ENCODE data around the gene SLC16A11. TPM values are rescaled to one million over a fixed set of nuclear protein-coding genes. Genes with fewer than 3 reads are reported as not detected.
A peak's percentile ranks its signal among the peaks of the same experiment; 100 is the strongest.

SLC16A11 gene
- polyA plus RNA-seq, 1 donor from 2014 or later = not detected

DNA sequence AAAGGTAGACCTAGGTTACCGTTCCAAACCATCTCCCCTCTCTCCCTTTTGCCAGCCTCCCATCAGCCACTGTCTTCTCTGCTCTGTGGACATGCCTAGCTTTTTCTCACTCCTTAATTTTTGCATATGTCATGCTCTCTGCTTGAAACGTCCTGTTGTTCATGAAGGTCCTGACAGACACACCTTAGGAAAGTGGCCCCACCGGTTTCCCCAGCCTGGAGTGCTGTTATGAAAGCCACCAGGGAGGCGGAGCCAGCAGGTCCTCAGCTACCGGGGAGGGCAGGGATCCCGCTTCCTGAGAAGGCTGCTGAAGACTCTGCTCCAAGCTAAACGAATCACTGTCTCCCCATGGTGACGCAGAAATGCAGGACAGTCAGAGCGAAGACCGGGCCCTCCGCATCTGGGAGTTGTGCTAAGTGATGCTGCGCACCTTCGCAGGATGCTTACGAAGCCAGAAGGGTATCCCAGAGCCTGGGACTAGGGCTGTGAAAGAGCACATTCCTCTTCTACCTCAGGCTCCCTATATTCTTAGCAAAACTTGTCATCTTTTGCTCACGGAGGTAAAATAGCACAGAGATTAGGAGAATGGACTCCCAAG lies 2.3 kb upstream of the SLC16A11 start:
- TF ChIP-seq MXI1 (conservative IDR thresholded peaks at IDR 0.05; ENCODE audit: poor library complexity, severe bottlenecking) (peak; percentile 16), SMC3 (conservative IDR thresholded peaks at IDR 0.05; ENCODE audit: poor library complexity) (peak; percentile 54), EZH2 (IDR thresholded peaks at IDR 0.05; ENCODE audit: borderline replicate concordance, insufficient read depth, low read length, poor library complexity, severe bottlenecking) (no peak), TAF1 (IDR thresholded peaks at IDR 0.05; ENCODE audit: low read depth) (no peak), RAD21 (conservative IDR thresholded peaks at IDR 0.05) (no peak), EP300 (conservative IDR thresholded peaks at IDR 0.05; ENCODE audit: poor library complexity, severe bottlenecking) (no peak)
- TF ChIP-seq, protein P1, sequence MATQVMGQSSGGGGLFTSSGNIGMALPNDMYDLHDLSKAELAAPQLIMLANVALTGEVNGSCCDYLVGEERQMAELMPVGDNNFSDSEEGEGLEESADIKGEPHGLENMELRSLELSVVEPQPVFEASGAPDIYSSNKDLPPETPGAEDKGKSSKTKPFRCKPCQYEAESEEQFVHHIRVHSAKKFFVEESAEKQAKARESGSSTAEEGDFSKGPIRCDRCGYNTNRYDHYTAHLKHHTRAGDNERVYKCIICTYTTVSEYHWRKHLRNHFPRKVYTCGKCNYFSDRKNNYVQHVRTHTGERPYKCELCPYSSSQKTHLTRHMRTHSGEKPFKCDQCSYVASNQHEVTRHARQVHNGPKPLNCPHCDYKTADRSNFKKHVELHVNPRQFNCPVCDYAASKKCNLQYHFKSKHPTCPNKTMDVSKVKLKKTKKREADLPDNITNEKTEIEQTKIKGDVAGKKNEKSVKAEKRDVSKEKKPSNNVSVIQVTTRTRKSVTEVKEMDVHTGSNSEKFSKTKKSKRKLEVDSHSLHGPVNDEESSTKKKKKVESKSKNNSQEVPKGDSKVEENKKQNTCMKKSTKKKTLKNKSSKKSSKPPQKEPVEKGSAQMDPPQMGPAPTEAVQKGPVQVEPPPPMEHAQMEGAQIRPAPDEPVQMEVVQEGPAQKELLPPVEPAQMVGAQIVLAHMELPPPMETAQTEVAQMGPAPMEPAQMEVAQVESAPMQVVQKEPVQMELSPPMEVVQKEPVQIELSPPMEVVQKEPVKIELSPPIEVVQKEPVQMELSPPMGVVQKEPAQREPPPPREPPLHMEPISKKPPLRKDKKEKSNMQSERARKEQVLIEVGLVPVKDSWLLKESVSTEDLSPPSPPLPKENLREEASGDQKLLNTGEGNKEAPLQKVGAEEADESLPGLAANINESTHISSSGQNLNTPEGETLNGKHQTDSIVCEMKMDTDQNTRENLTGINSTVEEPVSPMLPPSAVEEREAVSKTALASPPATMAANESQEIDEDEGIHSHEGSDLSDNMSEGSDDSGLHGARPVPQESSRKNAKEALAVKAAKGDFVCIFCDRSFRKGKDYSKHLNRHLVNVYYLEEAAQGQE (IDR thresholded peaks at IDR 0.05; ENCODE audit: borderline replicate concordance) = no peak
- TF ChIP-seq, protein P2, sequence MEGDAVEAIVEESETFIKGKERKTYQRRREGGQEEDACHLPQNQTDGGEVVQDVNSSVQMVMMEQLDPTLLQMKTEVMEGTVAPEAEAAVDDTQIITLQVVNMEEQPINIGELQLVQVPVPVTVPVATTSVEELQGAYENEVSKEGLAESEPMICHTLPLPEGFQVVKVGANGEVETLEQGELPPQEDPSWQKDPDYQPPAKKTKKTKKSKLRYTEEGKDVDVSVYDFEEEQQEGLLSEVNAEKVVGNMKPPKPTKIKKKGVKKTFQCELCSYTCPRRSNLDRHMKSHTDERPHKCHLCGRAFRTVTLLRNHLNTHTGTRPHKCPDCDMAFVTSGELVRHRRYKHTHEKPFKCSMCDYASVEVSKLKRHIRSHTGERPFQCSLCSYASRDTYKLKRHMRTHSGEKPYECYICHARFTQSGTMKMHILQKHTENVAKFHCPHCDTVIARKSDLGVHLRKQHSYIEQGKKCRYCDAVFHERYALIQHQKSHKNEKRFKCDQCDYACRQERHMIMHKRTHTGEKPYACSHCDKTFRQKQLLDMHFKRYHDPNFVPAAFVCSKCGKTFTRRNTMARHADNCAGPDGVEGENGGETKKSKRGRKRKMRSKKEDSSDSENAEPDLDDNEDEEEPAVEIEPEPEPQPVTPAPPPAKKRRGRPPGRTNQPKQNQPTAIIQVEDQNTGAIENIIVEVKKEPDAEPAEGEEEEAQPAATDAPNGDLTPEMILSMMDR (IDR thresholded peaks at IDR 0.05; ENCODE audit: poor library complexity, severe bottlenecking) = no peak
- peak overlapping the region; percentile 72 for H3K4me2 ChIP-seq (ENCODE audit: low read length)
- H3K27ac ChIP-seq (ENCODE audit: low read length) = peak overlapping the region; percentile 48
- H3K79me2 ChIP-seq (replicated peaks; ENCODE audit: insufficient read depth, low read length) = no peaks in the 10 kb centered on the region
- H3K4me3 ChIP-seq (ENCODE audit: low read length) = peak overlapping the region; percentile 61
- peak overlapping the region; percentile 53 for H3K9ac ChIP-seq (ENCODE audit: low read length)
- H3K9me2 ChIP-seq (ENCODE audit: insufficient read depth, low read length) = no peaks in the 10 kb centered on the region
- H3F3A ChIP-seq (ENCODE audit: insufficient read depth, low read length, poor library complexity, severe bottlenecking) = peaks cover 3% of the 10 kb centered on the region
- H3K36me3 ChIP-seq (ENCODE audit: insufficient read depth, low read length) = no peaks in the 10 kb centered on the region
- H3K9me3 ChIP-seq (ENCODE audit: low read length) = no peaks in the 10 kb centered on the region
- peak overlapping the region; percentile 56 for H2AFZ ChIP-seq (ENCODE audit: low read depth, low read length)
- H3K27me3 ChIP-seq (ENCODE audit: insufficient read depth, low read depth, low read length) = peaks cover 50% of the 10 kb centered on the region
- H4K20me1 ChIP-seq (ENCODE audit: insufficient read depth) = no peaks in the 10 kb centered on the region

GRCh38 chr17:7045492-7046126 lies 1.7 kb upstream of the SLC16A11 start:
- peak overlapping the region; percentile 48 for H3K27ac ChIP-seq (ENCODE audit: low read length)
- H3K27me3 ChIP-seq (ENCODE audit: insufficient read depth, low read depth, low read length) = peaks cover 50% of the 10 kb centered on the region

More at GRCh38 chr17:7045492-7046126, 1.7 kb upstream of the SLC16A11 start:
- Histone ChIP-seq H3K9me2 (ENCODE audit: insufficient read depth, low read length) (no peaks in the 10 kb centered on the region), H3K36me3 (ENCODE audit: insufficient read depth, low read length) (no peaks in the 10 kb centered on the region), H3K4me2 (ENCODE audit: low read length) (peak overlapping the region; percentile 72), H3K4me3 (ENCODE audit: low read length) (peak overlapping the region; percentile 61), H3F3A (ENCODE audit: insufficient read depth, low read length, poor library complexity, severe bottlenecking) (peaks cover 3% of the 10 kb centered on the region), H2AFZ (ENCODE audit: low read depth, low read length) (peak overlapping the region; percentile 56), H3K9me3 (ENCODE audit: low read length) (no peaks in the 10 kb centered on the region), H3K9ac (ENCODE audit: low read length) (peak overlapping the region; percentile 53), H3K79me2 (replicated peaks; ENCODE audit: insufficient read depth, low read length) (no peaks in the 10 kb centered on the region), H4K20me1 (ENCODE audit: insufficient read depth) (no peaks in the 10 kb centered on the region)
- TF ChIP-seq, protein P1 (IDR thresholded peaks at IDR 0.05; ENCODE audit: borderline replicate concordance) = no peak
- TF ChIP-seq MXI1 (conservative IDR thresholded peaks at IDR 0.05; ENCODE audit: poor library complexity, severe bottlenecking) (peak; percentile 48), RAD21 (conservative IDR thresholded peaks at IDR 0.05) (peak; percentile 97), TAF1 (IDR thresholded peaks at IDR 0.05; ENCODE audit: low read depth) (no peak), EP300 (conservative IDR thresholded peaks at IDR 0.05; ENCODE audit: poor library complexity, severe bottlenecking) (no peak), SMC3 (conservative IDR thresholded peaks at IDR 0.05; ENCODE audit: poor library complexity) (peak; percentile 94), EZH2 (IDR thresholded peaks at IDR 0.05; ENCODE audit: borderline replicate concordance, insufficient read depth, low read length, poor library complexity, severe bottlenecking) (no peak), POLR2AphosphoS5 (IDR thresholded peaks at IDR 0.05) (no peak)
- TF ChIP-seq, protein P2 (IDR thresholded peaks at IDR 0.05; ENCODE audit: poor library complexity, severe bottlenecking) = peak; percentile 97
